Stomach (tissue), 4 donors: ENCODE results near the gene KCNMB3.

Source experiments
- EP300 ChIP-seq: sonication (generic); formaldehyde crosslinking; IDR thresholded peaks from one replicate; pipeline ENCODE4 v1.6.1; 2017; ENCODE audit warnings: antibody characterized with exemption
- POLR2A ChIP-seq, 4 donors: fragments of 450-650 bp; IDR thresholded peaks; one replicate each; pipeline ENCODE4 v1.6.1; 2016; ENCODE audit warnings: antibody characterized with exemption in 4 of 4, control low read depth in 2 of 4, mild to moderate bottlenecking in 1 of 4, moderate library complexity in 1 of 4
- POLR2AphosphoS5 ChIP-seq, 3 donors: sonication (generic); formaldehyde crosslinking; IDR thresholded peaks; one replicate each; pipeline ENCODE4 v1.6.1; 2016; ENCODE audit warnings: antibody characterized with exemption in 3 of 3
- TF ChIP-seq, protein P1 (sequence below), 7 experiments: fragments of 450-650 bp in 4 of 7; fragments of 200-600 bp in 3 of 7; sonication (generic) in 3 of 7; IDR thresholded peaks; one replicate each; pipeline ENCODE4 v1.5.1; 2016 to 2019; ENCODE audit warnings: antibody characterized with exemption in 7 of 7, control low read depth in 2 of 7, mild to moderate bottlenecking in 1 of 7

GRCh38 chr3:179224584-179224983, 26.3 kb downstream of the KCNMB3 start:
- TF ChIP-seq, protein P1, sequence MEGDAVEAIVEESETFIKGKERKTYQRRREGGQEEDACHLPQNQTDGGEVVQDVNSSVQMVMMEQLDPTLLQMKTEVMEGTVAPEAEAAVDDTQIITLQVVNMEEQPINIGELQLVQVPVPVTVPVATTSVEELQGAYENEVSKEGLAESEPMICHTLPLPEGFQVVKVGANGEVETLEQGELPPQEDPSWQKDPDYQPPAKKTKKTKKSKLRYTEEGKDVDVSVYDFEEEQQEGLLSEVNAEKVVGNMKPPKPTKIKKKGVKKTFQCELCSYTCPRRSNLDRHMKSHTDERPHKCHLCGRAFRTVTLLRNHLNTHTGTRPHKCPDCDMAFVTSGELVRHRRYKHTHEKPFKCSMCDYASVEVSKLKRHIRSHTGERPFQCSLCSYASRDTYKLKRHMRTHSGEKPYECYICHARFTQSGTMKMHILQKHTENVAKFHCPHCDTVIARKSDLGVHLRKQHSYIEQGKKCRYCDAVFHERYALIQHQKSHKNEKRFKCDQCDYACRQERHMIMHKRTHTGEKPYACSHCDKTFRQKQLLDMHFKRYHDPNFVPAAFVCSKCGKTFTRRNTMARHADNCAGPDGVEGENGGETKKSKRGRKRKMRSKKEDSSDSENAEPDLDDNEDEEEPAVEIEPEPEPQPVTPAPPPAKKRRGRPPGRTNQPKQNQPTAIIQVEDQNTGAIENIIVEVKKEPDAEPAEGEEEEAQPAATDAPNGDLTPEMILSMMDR (IDR thresholded peaks at IDR 0.05), result no peak
- TF ChIP-seq POLR2A (IDR thresholded peaks at IDR 0.05) (no peak), POLR2AphosphoS5 (IDR thresholded peaks at IDR 0.05) (no peak), EP300 (no peak)
